GM13976 (cell line): Measurements from ENCODE around the gene MYRF.

Experiments
- DNase-seq: peaks from one replicate; pipeline ENCODE4 v3.0.0; 2012; ENCODE audit warnings: low spot score
- CTCF ChIP-seq: IDR thresholded peaks from 2 replicates; pipeline ENCODE4 v1.5.1; 2012; ENCODE audit warnings: borderline replicate concordance, mild to moderate bottlenecking; ENCODE audit not compliant: insufficient read depth; ENCODE audit errors: extremely low read depth, missing control alignments, control extremely low read depth
- in situ Hi-C: fragments of 300-500 bp; cut with MboI; formaldehyde crosslinking; loops from one replicate; pipeline ENCODE4 v1.12.0; 2022; ENCODE audit warnings: low sequenced_read_pairs, mixed read lengths, inconsistent platforms; ENCODE audit not compliant: unreplicated experiment

The MYRF gene

GRCh38 chr11:61756147-61756451, 3.7 kb downstream of the MYRF start:
- TF ChIP-seq CTCF: no peak
- DNase-seq: no peak
- in situ Hi-C loops: no loop called here

GRCh38 chr11:61756452-61757212, 4.2 kb downstream of the MYRF start:
- peak; percentile 88 for DNase-seq
- in situ Hi-C loops: no loop called here
- TF ChIP-seq CTCF: no peak

GRCh38 chr11:61757213-61757862, 4.9 kb downstream of the MYRF start:
- in situ Hi-C loops: no loop called here
- DNase-seq: no peak
- TF ChIP-seq CTCF: no peak

GRCh38 chr11:61760946-61761345, 8.5 kb downstream of the MYRF start:
- in situ Hi-C loops: no loop called here
- no peak for TF ChIP-seq CTCF
- no peak for DNase-seq

GRCh38 chr11:61761440-61762222, 9.2 kb downstream of the MYRF start:
- TF ChIP-seq CTCF: no peak
- in situ Hi-C loops: no loop called here
- DNase-seq: no peak

GRCh38 chr11:61762223-61762615, 9.8 kb downstream of the MYRF start:
- in situ Hi-C loops: no loop called here
- DNase-seq: no peak
- no peak for TF ChIP-seq CTCF
